WI38 (cell line): ENCODE results near the gene EGFL7.

Source experiments
- H3K4me3 ChIP-seq: 2 replicates; pipeline ENCODE4 v1.5.1; 2011; ENCODE audit warnings: low read depth, mild to moderate bottlenecking, control low read depth, low read length
- CTCF ChIP-seq: IDR thresholded peaks from 2 replicates; pipeline ENCODE4 v1.5.1; 2012; ENCODE audit warnings: low read depth, mild to moderate bottlenecking, control low read depth, low read length

EGFL7 gene

GRCh38 chr9:136626066-136626725 lies 36.5 kb upstream of the EGFL7 start:
- TF ChIP-seq CTCF = no peak
- no peak overlapping the region for H3K4me3 ChIP-seq

DNA sequence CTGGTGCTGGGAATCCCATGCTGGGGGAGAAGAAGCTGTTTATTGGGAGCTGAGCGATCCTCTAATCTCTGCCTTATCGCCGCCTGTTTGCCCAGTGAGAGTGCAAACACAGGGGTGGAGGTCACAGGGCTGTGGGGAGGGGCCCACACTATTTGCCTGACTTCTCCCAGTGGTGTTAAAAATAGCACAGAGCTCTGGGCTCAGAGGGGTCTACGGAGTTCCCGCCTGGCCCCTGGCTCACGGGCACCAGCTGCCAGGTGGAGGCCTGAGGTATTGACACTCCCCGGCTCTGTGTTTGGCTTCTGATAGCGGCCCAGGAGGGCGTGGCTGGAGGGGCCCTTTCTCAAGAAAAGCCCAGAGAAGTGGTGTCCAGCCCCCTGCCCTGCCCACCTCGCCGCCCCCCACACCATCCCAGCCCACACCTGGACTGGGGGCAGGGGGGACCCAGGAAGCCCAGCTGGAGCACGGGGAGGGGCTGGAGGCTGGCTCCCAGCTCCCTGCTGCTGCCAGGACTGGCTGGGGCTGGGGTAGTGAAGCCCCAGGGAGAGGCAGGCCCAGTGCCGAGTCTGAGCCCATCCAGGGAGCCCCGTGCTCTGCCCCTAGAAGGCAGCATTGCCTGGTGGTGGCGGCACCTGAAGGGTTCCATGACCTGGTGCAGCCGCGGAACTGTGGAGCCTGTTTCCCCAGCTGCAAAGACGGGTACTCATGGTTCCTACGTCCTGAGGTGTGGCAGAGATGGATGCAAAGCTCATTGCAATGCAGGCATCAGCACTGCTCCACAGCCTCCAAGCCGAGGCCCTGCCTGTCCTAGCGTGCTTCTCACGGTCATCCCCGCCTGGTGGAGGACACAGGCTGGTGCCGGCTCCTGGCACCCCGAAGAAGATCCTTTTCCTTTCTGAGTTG lies 35.7 kb upstream of the EGFL7 start:
- no peak overlapping the region for H3K4me3 ChIP-seq
- TF ChIP-seq CTCF = no peak

DNA sequence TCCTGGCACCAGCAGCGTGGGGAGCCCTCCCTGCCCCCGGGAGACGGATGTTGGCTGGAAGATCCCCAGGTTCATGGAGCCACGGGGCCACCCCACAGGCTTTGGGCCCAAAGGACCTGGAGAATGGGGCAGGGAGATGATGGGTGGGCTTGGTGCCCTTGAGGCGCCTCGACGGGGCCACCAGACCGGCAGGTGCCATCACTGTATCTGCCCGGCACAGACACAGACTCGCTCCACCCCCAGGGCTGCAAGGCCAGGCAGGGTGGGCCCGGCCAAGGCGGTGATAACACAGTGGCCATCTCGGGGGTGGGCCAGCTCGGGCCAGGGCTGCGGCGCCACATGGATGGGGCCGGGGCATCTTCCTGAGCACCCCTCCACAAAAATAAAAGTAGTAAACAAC lies 35.0 kb upstream of the EGFL7 start:
- TF ChIP-seq CTCF = no peak
- no peak overlapping the region for H3K4me3 ChIP-seq

- no peak for TF ChIP-seq CTCF
- no peak overlapping the region for H3K4me3 ChIP-seq
Observed at GRCh38 chr9:136628268-136628667, 34.4 kb upstream of the EGFL7 start.

GRCh38 chr9:136629001-136629878 lies 33.5 kb upstream of the EGFL7 start:
- TF ChIP-seq CTCF = no peak
- no peak overlapping the region for H3K4me3 ChIP-seq

DNA sequence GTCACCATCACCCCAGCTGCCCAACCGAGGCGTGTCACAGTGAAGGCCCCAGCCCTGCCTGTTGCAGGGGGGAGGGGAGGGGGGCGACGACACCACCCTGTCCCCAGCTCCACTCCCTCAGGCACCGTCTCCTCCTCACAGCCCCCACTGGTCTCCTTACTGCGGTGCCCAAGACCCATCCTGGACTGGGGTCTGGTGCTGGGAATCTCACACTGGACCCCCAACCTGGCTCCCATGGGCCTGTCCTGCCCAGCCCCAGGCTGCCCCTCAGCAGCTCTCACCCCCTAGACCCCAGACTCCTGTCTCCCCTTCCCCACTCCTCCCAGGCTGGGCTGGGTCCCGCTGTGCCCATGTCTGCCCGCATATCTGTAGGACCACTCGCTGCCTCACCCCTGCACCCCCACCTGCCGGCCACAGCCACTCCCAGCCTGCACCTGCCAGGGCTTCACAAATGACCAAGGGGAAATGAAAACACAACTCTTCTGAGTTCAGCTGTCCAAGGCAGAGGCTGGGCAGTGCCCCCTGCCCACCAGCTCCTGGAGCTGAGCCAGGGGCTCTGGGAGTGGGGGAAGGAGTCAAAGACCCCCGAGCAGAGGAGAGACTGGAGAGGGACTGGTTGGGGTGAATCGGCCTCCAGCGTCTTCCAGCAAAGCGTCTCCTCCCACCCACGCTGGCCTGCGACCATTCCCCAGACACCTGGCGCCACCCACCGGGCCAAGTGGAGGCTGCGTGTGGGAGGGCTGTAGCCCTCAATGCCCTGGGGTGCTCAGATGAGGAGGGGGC lies 32.6 kb upstream of the EGFL7 start:
- peak; percentile 58 for TF ChIP-seq CTCF
- H3K4me3 ChIP-seq = no peak overlapping the region
